Left lung (tissue), 10 donors: ENCODE data around the gene POLR2M. TPM values are rescaled to one million over a fixed set of nuclear protein-coding genes. Genes with fewer than 3 reads are reported as not detected.

Experiments
- ATAC-seq: fragments of 200-7000 bp; cut with Tn5 transposase; one replicate; pipeline ENCODE4 v1.9.1; 2020; ENCODE audit warnings: moderate library complexity
- DNase-seq, 4 donors: peaks; one replicate each; pipeline ENCODE4 v3.0.0-alpha.2; 2013 to 2020
- H3K27ac ChIP-seq, 2 donors: fragments of 200-600 bp; sonication (generic) in 1 of 2; one replicate each; pipeline versions ENCODE4 v1.5.0 to v1.8.0; 2020 to 2021
- H3K27me3 ChIP-seq, 2 donors: fragments of 200-600 bp; sonication (generic) in 1 of 2; one replicate each; pipeline versions ENCODE4 v1.5.0 to v1.8.0; 2020 to 2021
- H3K36me3 ChIP-seq, 2 donors: fragments of 200-600 bp; sonication (generic) in 1 of 2; one replicate each; pipeline versions ENCODE4 v1.5.0 to v1.8.0; 2020 to 2021
- H3K4me1 ChIP-seq, 2 donors: fragments of 200-600 bp; one replicate each; pipeline ENCODE4 v1.8.0; 2021
- H3K4me3 ChIP-seq, 2 donors: fragments of 200-600 bp; sonication (generic) in 1 of 2; one replicate each; pipeline versions ENCODE4 v1.5.0 to v1.8.0; 2020 to 2021; ENCODE audit warnings: mild to moderate bottlenecking in 1 of 2
- H3K9me3 ChIP-seq, 2 donors: fragments of 200-600 bp; sonication (generic) in 1 of 2; one replicate each; pipeline versions ENCODE4 v1.5.0 to v1.8.0; 2020 to 2021
- intact Hi-C, 2 donors: fragments of 100-400 bp; cut with DNase I; formaldehyde crosslinking; loops; one replicate each; pipeline versions ENCODE4 v1.11.2 to v1.14.2; 2022
- polyA plus RNA-seq, 6 donors: library from polyadenylated mRNA; unstranded; fragments of 120-200 nt; gene quantifications; one replicate each; pipeline ENCODE4 v1.2.1, GENCODE V29; 2013; ENCODE audit not compliant: insufficient read length in 6 of 6
- total RNA-seq, 2 donors: library from RNA; stranded (reverse); fragmentation: NEBNext Ultra II Directional; extraction: Animal tissue kit (Norgen Biotek cat#: 25700); gene quantifications; one replicate each; pipeline ENCODE4 v1.2.1, GENCODE V29; 2021
- TF ChIP-seq, protein P1 (sequence below), 2 donors: fragments of 200-600 bp; sonication (generic) in 1 of 2; IDR thresholded peaks; one replicate each; pipeline versions ENCODE4 v1.5.0 to v1.8.0; 2021; ENCODE audit warnings: antibody characterized with exemption in 2 of 2
- donor health status: DM: no; HTN: yes; CAD: no.
- donor health status: DM: no; HTN: no; CAD: no.

The POLR2M gene
- total and polyA plus RNA-seq, 8 donors: 46.0 to 57.3 (median 51.3) TPM

DNA sequence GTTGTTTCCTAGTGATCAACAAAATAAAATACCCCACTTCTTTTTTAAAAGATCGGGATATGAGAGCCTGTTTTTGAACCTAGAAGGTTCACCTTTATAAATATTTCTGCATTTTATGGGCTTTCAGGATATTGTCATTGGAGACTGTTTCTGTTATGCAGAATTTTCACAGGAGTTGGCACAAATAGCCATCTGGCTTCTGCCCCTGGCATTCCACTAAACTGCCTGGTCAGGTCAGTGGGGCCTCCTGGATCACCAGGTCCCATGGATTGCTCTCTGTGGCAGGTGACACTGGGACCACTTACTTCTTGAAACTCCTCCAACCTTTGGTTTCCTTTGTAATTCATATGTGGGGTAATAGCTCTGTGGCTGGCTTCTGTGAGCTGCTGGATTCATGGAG lies 25.5 kb upstream of the POLR2M start:
- H3K4me1 ChIP-seq: no peaks in the 10 kb centered on the region
- H3K4me3 ChIP-seq: no peak overlapping the region
- H3K27me3 ChIP-seq: no peaks in the 10 kb centered on the region
- DNase-seq (no peak), ATAC-seq (no peak)
- intact Hi-C loops: no loop called here
- H3K36me3 ChIP-seq: no peaks in the 10 kb centered on the region
- H3K27ac ChIP-seq: no peak overlapping the region
- TF ChIP-seq, protein P1, sequence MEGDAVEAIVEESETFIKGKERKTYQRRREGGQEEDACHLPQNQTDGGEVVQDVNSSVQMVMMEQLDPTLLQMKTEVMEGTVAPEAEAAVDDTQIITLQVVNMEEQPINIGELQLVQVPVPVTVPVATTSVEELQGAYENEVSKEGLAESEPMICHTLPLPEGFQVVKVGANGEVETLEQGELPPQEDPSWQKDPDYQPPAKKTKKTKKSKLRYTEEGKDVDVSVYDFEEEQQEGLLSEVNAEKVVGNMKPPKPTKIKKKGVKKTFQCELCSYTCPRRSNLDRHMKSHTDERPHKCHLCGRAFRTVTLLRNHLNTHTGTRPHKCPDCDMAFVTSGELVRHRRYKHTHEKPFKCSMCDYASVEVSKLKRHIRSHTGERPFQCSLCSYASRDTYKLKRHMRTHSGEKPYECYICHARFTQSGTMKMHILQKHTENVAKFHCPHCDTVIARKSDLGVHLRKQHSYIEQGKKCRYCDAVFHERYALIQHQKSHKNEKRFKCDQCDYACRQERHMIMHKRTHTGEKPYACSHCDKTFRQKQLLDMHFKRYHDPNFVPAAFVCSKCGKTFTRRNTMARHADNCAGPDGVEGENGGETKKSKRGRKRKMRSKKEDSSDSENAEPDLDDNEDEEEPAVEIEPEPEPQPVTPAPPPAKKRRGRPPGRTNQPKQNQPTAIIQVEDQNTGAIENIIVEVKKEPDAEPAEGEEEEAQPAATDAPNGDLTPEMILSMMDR (IDR thresholded peaks at IDR 0.05): no peak
- H3K9me3 ChIP-seq: no peaks in the 10 kb centered on the region

DNA sequence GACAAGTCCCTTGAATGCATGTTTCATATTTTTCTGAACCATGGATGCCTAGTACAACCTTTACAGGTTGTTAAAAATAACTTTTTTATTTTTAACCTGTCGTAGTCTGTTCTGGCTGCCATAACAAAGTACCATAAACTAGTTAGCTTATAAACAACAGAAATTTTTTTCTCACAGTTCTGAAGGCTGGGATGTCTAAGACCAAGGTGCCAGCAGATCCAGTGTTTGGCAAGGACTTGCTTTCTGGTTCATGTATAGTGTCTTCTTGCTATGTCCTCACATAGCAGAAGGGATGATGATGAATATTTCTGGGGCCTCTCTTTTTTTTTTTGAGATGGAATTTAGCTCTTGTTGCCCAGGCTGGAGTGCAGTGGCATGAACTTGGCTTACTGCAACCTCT lies 23.0 kb upstream of the POLR2M start:
- Histone ChIP-seq H3K27ac (no peak overlapping the region), H3K9me3 (no peaks in the 10 kb centered on the region), H3K27me3 (no peaks in the 10 kb centered on the region), H3K4me3 (no peak overlapping the region), H3K4me1 (no peaks in the 10 kb centered on the region), H3K36me3 (no peaks in the 10 kb centered on the region)
- intact Hi-C loops: no loop called here
- ATAC-seq (no peak), DNase-seq (no peak)
- TF ChIP-seq, protein P1 (IDR thresholded peaks at IDR 0.05): no peak

DNA sequence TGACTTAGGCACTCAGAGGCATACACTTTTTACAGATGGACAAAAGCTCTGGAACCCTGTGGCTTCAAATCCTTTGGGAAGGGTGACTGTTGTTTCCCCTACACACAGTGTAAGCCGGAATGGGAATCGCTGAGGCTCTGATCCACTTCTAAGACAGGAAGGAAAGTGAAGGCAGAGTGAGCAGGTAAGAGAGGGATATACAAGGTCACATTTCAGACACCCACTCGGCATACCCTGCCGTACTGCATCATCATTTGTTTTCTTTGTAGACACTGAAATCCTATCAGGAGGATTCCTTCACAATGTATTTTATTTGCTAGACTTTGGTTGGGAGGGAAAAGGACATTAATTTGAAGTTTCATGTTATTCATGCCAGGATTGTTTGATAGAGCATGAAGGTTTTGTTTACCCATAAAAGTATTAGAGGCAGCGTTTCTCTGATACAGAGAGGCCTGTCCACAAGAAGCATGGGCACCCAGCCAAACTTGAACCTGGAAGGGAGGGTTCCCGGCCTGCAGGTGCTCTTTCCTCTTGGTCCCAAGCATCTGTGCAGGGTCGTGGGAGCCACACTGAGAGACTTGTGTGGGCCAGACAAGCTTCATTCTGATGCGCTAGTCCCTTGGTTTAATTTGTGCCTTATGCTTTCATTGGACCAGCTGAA lies 21.9 kb upstream of the POLR2M start:
- ATAC-seq (no peak), DNase-seq (no peak)
- intact Hi-C loops: no loop called here
- Histone ChIP-seq H3K4me3 (no peak overlapping the region), H3K9me3 (no peaks in the 10 kb centered on the region), H3K27ac (no peak overlapping the region), H3K27me3 (no peaks in the 10 kb centered on the region), H3K36me3 (no peaks in the 10 kb centered on the region), H3K4me1 (no peaks in the 10 kb centered on the region)
- TF ChIP-seq, protein P1 (IDR thresholded peaks at IDR 0.05): no peak

DNA sequence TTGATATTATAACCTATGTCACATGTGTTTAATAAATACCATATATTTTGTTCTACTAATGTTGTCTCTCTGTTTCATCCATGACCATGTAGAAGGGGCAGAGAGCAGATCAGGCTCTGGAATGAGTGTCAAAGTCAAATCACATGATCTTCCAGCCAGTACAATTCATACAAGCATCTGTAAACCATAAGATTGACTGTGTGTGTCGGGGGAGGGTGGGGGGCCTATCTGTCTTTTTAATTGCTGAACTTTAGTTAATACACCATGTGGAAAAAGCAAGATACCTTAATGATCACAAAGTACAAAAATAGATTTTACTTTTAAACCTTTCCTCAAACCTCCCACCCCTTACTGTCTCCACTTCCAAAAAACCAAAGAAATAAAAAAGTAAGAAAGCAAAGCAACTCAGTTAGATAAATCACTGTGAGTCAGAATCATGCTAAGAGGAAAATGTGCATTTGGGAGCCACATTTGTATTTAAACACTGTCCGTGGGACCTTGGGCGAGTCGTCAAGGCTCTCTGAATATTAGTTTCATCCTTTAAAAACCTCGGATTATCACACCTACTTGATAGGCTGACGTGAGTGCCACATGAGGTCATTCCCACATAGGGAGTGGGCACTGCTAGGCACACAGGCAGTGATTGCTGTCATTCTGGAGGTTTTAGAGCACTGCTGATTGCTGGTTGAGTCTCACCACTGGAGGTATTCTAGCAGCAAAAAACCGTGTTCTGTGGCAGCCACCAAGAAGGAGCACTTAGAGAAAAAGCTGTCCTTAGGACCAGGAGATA lies 21.0 kb upstream of the POLR2M start:
- intact Hi-C loops: no loop called here
- no peaks in the 10 kb centered on the region for H3K9me3 ChIP-seq
- H3K27ac ChIP-seq: no peak overlapping the region
- no peak overlapping the region for H3K4me3 ChIP-seq
- no peaks in the 10 kb centered on the region for H3K36me3 ChIP-seq
- DNase-seq (no peak), ATAC-seq (no peak)
- H3K27me3 ChIP-seq: no peaks in the 10 kb centered on the region
- no peaks in the 10 kb centered on the region for H3K4me1 ChIP-seq
- TF ChIP-seq, protein P1 (IDR thresholded peaks at IDR 0.05): no peak

DNA sequence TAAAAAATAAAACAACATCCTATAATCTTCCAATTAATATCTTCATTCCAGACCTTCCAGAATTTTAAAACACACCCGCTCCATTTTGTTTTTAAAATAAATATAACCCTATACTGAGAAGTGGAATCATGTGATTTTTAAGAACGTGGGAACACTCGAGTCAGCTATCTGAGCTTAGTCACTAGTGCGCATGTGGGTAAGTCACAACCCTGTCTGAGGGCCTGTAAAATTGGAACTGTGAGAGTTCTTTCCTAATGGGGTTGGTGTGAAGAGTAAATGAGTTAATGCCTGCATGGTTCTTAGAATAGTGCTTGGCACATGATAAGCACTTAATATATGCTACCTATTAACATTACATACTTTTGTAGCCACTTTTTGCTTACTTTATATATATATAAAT lies 19.9 kb upstream of the POLR2M start:
- ATAC-seq: no peak
- DNase-seq: no peak
- intact Hi-C loops: no loop called here
- H3K36me3 ChIP-seq: no peaks in the 10 kb centered on the region
- no peak overlapping the region for H3K27ac ChIP-seq
- H3K27me3 ChIP-seq: no peaks in the 10 kb centered on the region
- H3K9me3 ChIP-seq: no peaks in the 10 kb centered on the region
- TF ChIP-seq, protein P1 (IDR thresholded peaks at IDR 0.05): no peak
- no peaks in the 10 kb centered on the region for H3K4me1 ChIP-seq
- H3K4me3 ChIP-seq: no peak overlapping the region
